Measurements from ENCODE around the gene ZNF282.

ZNF282 gene

DNA sequence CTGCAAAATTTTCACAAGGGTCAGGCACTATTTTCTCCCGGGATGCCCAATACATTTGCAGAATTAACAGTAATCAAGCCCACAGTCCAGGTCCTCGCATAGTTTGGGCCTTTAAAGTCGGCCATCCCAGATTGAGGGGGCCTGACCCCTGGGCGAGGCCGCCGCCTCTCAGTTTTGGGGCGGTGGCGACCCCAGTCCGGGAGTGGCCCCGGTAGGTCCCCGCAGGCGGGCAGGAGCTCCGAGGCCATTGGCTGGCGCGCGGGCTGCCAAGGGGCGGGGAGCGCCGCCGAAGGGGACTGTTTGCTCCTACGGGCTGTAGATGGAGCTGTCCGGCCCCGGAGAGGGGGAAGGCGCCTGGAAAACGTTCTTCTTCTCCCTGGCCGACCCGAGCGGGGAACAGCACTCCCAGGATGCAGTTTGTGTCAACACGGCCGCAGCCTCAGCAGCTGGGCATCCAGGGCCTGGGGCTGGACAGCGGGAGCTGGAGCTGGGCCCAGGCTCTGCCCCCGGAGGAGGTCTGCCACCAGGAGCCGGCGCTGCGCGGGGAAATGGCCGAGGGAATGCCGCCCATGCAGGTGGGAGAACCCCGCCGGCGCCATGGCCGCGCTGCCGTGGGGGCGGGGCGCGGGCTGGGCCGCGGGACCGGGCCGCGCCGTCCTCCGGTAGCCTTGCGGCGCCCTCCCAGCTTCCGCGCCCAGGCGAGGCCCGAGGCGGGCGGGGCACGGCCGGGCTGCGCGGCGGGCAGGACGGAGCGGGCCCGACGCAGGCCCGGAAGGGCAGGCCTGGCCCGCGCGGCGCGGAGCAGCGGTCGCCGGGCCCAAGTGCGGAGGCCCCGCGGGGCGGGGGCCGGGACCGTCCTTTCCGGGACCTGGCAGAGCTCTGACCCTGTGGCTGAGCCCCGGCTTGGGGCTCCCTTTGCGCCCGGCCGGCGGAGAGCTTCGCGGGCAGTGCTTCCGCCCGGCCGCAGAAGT is at the start of gene ZNF282:
Gene ZNF282, plus strand, starts transcription at position 367 of the 971 bp plus-strand sequence. Its CDS starts 44 bp downstream, at position 411.
- Histone ChIP-seq H3K4me3 (ENCODE audit: low read depth in 1 of 2, low read length in 1 of 2) (peak within 1 kb of the TSS; percentile 69 to 77), H3K27me3 (no peaks in the 10 kb centered on the region), H3K9me3 (no peaks in the 10 kb centered on the region), H3K27ac (peak within 1 kb of the TSS; percentile 90), H3K36me3 (peaks cover 26% of the 10 kb centered on the region), H3K4me1 (ENCODE audit: control insufficient read depth in 1 of 2, insufficient read depth in 1 of 2, low read depth in 1 of 2, low read length in 1 of 2) (peaks cover 39 to 45% of the 10 kb centered on the region in 2 experiments)
- TF ChIP-seq, protein P1, sequence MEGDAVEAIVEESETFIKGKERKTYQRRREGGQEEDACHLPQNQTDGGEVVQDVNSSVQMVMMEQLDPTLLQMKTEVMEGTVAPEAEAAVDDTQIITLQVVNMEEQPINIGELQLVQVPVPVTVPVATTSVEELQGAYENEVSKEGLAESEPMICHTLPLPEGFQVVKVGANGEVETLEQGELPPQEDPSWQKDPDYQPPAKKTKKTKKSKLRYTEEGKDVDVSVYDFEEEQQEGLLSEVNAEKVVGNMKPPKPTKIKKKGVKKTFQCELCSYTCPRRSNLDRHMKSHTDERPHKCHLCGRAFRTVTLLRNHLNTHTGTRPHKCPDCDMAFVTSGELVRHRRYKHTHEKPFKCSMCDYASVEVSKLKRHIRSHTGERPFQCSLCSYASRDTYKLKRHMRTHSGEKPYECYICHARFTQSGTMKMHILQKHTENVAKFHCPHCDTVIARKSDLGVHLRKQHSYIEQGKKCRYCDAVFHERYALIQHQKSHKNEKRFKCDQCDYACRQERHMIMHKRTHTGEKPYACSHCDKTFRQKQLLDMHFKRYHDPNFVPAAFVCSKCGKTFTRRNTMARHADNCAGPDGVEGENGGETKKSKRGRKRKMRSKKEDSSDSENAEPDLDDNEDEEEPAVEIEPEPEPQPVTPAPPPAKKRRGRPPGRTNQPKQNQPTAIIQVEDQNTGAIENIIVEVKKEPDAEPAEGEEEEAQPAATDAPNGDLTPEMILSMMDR (IDR thresholded peaks at IDR 0.05), result no peak

DNA sequence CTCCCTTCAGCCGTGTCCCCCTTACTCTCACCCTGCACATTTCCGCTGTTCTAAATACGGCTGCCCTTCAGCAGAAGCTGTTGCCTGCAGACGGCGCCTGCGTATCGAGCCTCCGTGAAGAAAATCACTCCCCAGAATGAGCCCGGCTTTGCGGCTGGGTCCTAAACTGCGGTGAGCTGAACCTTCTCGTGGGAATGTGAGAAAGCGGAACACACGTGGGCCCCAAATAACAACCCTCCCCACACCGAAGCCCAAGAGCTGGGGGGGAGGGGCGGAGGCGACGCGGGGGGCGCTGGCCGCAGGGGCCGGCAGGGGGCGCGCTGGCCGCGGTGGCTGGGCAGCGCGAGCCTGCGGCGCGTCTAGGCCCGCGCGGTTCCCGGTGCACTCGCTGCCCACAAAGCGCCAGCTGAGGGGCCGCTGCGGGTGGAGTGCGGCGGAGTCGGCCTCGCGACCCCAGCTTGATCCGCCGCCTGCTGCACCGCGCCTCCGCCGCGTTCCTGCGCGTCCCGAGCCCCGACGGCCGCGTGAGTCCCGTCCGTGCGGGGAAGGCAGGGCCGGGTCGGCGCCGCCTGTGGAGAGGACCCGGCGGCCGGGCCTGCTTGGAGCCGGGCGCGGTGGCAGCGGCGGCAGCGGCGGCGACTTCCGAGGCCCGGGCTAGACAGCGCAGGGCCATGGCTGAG is 48.1 kb upstream of the ZNF282 start, which contains the start of gene ZNF398:
Gene ZNF398, plus strand, starts transcription at position 382 of the 680 bp plus-strand sequence. Its CDS starts 290 bp downstream, at position 672.
- H3K4me1 ChIP-seq (ENCODE audit: control insufficient read depth in 1 of 2, insufficient read depth in 1 of 2, low read depth in 1 of 2, low read length in 1 of 2), result peaks cover 66 to 72% of the 10 kb centered on the region in 2 experiments
- H3K4me3 ChIP-seq (ENCODE audit: low read depth in 1 of 2, low read length in 1 of 2), result peak within 1 kb of the TSS; percentile 84 to 89
- no peaks in the 10 kb centered on the region for H3K9me3 ChIP-seq
- H3K36me3 ChIP-seq, result no peaks in the 10 kb centered on the region
- TF ChIP-seq, protein P1 (IDR thresholded peaks at IDR 0.05), result peak; percentile 99
- no peaks in the 10 kb centered on the region for H3K27me3 ChIP-seq
- H3K27ac ChIP-seq, result peak within 1 kb of the TSS; percentile 96

DNA sequence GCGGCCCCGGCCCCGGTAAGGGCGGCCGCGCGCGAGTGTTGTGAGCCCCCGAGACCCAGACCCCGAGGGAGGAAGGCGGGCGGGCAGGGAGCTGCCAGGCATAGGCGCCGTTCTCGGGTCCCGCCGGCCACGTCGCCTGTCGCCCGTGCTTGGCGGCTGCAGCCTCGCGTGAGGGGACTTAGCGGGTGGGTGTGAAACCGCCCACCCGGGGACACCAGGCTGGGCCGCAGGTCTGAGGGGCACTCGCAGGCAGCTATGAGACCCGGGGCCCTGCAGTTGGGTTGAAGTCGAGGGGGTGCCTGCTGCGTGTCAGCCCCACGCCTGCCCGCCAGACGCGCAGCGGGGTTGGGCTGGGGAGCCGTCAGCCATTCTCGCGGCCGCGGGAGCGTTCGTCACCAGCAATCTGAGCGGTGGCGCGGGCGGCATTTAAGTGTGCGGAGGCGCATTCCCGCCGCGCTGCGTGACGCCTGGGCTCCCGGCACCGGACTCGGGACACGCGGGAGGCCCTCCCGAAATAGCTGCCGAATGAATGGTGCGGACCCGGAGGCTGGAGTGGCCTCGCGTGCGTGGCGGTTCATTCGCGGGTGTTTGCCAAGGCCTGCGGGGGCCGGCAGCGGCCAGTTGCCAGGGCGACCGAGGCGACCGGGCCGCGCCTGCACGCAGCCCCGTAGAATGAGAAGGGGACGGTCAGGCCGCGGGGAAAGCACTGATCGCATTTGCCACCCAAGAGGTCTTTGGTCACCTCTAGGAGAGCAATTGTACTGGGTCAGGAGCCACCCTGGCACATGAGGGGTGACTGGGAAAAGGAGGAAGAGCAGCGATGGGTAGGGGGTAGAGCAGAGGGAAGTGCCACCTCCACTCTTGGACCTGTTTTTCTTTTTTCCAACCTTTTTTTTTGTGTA is 47.3 kb upstream of the ZNF282 start:
- Histone ChIP-seq H3K4me1 (ENCODE audit: control insufficient read depth in 1 of 2, insufficient read depth in 1 of 2, low read depth in 1 of 2, low read length in 1 of 2) (peaks cover 61 to 70% of the 10 kb centered on the region in 2 experiments), H3K27ac (peak overlapping the region; percentile 96), H3K9me3 (no peaks in the 10 kb centered on the region), H3K4me3 (ENCODE audit: low read depth in 1 of 2, low read length in 1 of 2) (peak overlapping the region; percentile 84 to 89), H3K36me3 (no peaks in the 10 kb centered on the region), H3K27me3 (no peaks in the 10 kb centered on the region)
- TF ChIP-seq, protein P1 (IDR thresholded peaks at IDR 0.05), result peak; percentile 12

DNA sequence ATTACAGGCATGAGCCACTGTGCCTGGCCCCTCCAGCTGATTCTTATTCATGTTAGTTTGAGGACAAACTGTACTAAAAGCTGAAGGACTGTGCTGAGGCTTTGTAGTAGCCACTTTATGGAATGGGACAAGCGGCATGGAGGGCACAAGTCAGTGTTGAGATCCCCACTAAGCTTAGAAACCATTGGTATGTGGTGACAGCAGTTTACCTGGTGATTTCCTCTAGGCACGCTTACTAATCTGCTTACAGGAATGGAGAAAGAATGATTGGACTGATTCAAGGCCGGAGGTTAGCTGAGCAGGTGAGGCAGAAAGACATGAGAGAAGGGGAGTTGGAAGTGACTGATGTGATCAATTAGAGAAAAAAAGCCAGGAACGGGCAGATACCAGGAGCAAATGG is 44.4 kb upstream of the ZNF282 start:
- Histone ChIP-seq H3K27ac (no peak overlapping the region), H3K36me3 (peaks cover 22% of the 10 kb centered on the region)

More for the DNA sequence above, 44.4 kb upstream of the ZNF282 start:
- peaks cover 31 to 42% of the 10 kb centered on the region in 2 experiments for H3K4me1 ChIP-seq (ENCODE audit: control insufficient read depth in 1 of 2, insufficient read depth in 1 of 2, low read depth in 1 of 2, low read length in 1 of 2)
- no peak overlapping the region for H3K4me3 ChIP-seq (ENCODE audit: low read depth in 1 of 2, low read length in 1 of 2)
- no peaks in the 10 kb centered on the region for H3K27me3 ChIP-seq
- TF ChIP-seq, protein P1 (IDR thresholded peaks at IDR 0.05), result no peak
- no peaks in the 10 kb centered on the region for H3K9me3 ChIP-seq

Data from neutrophil (primary cell).